GM21515 (cell line): ENCODE results near the gene EPB42.
A peak's percentile ranks its signal among the peaks of the same experiment; 100 is the strongest.
"Not testable (repeated sequence)": the region's sequence is repeated elsewhere in the genome, so short reads cannot be mapped to it uniquely, and the experiment has no call there.

Experiments
- ATAC-seq: cut with Tn5 transposase; IDR thresholded peaks from one replicate; pipeline ENCODE4 v1.9.1; 2021; ENCODE audit not compliant: unreplicated experiment

The EPB42 gene

GRCh38 chr15:43189296-43189695, 31.5 kb downstream of the EPB42 start:
- ATAC-seq = no peak

GRCh38 chr15:43187544-43188155, 33.2 kb downstream of the EPB42 start:
- no peak for ATAC-seq

DNA sequence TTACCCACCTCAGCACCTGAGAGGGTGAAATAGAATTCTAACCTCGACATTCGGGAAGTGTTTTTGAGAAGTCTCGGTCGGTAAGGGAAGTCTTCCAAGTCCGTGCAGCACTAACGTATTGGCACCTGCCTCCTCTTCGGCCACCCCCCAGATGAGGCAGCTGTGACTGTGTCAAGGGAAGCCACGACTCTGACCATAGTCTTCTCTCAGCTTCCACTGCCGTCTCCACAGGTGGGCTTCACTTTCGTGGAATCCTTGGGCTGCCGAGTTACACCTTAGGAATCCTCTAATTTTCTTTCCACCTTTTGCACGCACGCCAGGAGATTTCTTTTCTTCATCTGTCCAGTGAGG, 34.8 kb downstream of the EPB42 start:
- no peak for ATAC-seq

DNA sequence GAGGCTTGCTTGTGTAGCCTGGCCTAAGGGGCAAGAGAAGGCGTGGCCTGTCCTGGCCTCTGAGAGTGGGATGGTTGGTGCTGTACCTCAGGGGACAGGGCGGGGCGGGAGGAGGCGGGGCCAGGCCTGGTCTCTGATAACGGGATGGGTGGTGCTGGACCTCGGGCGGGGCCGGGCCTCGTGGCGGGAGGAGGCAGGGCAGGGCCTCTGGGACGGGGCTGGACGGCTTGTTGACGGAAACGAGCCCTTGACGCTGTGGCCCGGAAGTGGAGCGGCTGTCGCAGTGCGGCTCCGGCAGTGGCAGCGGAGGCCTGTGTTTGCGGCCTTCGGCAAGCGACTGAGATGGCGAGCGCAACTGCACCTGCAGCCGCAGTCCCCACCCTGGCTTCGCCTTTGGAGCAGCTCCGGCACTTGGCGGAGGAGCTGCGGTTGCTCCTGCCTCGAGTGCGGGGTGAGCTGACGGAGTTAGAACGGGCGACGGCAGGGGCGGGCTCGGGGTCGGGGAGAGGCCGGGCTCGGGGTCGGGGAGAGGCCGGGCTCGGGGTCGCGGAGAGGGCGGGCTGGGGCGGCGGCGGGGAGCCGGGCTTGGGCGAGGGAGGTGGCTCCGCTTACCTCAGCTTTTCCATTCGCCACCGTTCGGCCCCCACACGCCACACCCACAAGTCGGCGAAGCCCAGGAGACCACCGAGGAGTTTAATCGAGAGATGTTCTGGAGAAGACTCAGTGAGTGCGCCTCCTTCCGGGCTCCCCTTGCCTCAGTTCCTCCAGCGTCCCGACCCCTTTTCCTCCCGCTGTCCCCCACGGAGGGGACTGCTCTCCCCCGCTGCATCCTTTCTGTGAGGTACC, 35.4 kb downstream of the EPB42 start, which contains the start of gene CCNDBP1:
CCNDBP1 (plus strand) TSS at position 247 of the 846 bp plus-strand sequence; CDS start at position 343, 96 bp downstream.
- ATAC-seq = peak; percentile 91

GRCh38 chr15:43184407-43185124, 36.3 kb downstream of the EPB42 start:
- ATAC-seq = no peak

- ATAC-seq = no peak
Observed at GRCh38 chr15:43183270-43183669, 37.5 kb downstream of the EPB42 start.

- not testable (repeated sequence) for ATAC-seq
Observed at GRCh38 chr15:43177147-43177546, 43.7 kb downstream of the EPB42 start.

DNA sequence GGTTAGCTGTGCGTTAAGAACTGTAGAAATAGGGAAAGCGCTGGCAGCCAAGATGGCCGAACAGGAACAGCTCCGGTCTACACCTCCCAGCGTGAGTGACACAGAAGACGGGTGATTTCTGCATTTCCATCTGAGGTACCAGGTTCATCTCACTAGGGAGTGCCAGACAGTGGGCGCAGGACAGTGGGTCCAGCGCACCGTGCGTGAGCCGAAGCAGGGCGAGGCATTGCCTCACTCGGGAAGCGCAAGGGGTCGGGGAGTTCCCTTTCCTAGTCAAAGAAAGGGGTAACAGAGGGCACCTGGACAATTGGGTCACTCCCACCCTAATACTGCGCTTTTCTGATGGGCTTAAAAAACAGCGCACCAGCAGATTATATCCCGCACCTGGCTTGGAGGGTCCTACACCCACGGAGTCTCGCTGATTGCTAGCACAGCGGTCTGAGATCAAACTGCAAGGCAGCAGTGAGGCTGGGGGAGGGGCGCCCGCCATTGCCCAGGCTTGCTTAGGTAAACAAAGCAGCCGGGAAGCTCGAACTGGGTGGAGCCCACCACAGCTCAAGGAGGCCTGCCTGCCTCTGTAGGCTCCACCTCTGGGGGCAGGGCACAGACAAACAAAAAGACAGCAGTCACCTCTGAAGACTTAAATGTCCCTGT, 45.0 kb downstream of the EPB42 start:
- ATAC-seq = not testable (repeated sequence)

- no peak for ATAC-seq
Observed at GRCh38 chr15:43169888-43170287, 50.9 kb downstream of the EPB42 start.

- no peak for ATAC-seq
Observed at GRCh38 chr15:43168192-43169107, 52.4 kb downstream of the EPB42 start.

- ATAC-seq = not testable (repeated sequence)
Observed at GRCh38 chr15:43167261-43167660, 53.6 kb downstream of the EPB42 start.

DNA sequence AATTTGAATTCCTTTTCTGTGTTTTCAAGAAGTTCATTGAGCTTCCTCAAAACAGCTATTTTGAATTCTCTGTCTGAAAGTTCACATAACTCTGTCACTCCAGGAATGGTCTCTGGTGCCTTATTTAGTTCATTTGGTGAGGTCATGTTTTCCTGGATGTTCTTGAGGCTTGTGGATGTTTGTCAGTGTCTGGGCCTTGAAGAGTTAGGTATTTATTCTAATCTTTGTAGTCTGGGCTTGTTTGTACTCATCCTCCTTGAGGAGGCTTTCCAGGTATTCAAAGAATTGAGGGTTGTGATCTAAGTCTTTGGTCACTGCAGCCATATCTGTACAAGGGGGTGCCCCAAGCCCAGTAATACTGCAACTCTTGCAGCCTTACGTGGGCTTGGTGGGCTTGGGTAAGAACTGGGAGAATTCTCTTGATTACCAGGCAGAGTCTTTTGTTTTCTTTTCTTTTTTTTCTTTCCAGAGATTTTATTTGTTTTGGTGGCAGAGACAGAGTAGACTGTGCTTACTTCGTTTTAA, 55.0 kb downstream of the EPB42 start:
- ATAC-seq = no peak

DNA sequence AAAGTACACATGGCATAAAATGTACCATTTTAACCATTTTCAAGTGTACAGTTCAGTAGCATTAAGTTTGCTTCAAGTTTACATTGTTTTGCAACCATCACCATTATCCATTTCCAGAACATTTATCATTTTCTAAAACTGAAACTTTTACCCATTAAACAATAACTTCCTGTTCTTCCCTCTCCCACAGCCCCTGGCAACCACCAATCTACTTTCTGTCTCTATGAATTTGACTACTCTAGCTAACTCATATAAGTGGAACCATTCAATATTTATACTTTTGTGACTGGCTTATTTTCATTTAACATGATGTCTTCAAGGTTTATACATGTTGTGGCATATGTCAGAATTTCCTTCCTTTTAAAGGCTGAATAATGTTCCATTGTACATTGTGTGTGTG, 67.5 kb downstream of the EPB42 start:
- ATAC-seq = no peak

DNA sequence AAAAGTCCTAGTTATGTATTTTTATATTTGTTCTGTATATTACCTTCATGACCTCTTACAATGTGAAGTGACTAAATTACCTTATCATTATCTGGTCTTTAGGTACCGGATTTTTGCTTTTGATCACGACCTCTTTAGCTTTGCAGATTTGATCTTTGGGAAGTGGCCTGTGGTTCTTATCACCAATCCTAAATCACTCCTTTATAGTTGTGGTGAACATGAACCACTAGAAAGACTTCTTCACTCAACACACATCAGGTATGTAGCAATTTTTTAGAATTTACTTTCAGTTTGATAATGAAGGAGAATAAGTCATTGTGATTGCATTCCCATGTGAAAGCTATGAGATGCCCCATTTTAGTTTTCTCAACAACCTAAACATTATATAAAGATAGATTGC, 69.1 kb downstream of the EPB42 start:
- ATAC-seq = no peak

GRCh38 chr15:43150191-43150929, 70.5 kb downstream of the EPB42 start:
- ATAC-seq = no peak
